Measurements from ENCODE around the gene SLCO2B1.

GRCh38 chr11:75201771-75202170 lies 50.9 kb downstream of the SLCO2B1 start:
- TF ChIP-seq YY1 (IDR thresholded peaks at IDR 0.05) (no peak), TAF1 (conservative IDR thresholded peaks at IDR 0.05) (no peak), GABPA (IDR thresholded peaks at IDR 0.05 in 1 of 2, conservative IDR thresholded peaks at IDR 0.05 in 1 of 2) (no peak), CTCF (IDR thresholded peaks at IDR 0.05; ENCODE audit: low read depth, low read length, missing input control) (no peak), JUND (IDR thresholded peaks at IDR 0.05) (no peak), HNF4A (conservative IDR thresholded peaks at IDR 0.05) (no peak), ZBTB33 (IDR thresholded peaks at IDR 0.05) (no peak), MAX (IDR thresholded peaks at IDR 0.05) (no peak), EGR1 (IDR thresholded peaks at IDR 0.05; ENCODE audit: low read depth in 2 of 2) (no peak), REST (IDR thresholded peaks at IDR 0.05) (no peak), RAD21 (IDR thresholded peaks at IDR 0.05) (no peak)

Data from liver (tissue), 3 donors.